GM18907 (cell line): Measurements from ENCODE around the gene SLC38A10.

ENCODE experiments used
- ATAC-seq: cut with Tn5 transposase; IDR thresholded peaks from one replicate; pipeline ENCODE4 v1.9.1; 2021; ENCODE audit warnings: mild to moderate bottlenecking, moderate library complexity; ENCODE audit not compliant: unreplicated experiment

SLC38A10 gene

DNA sequence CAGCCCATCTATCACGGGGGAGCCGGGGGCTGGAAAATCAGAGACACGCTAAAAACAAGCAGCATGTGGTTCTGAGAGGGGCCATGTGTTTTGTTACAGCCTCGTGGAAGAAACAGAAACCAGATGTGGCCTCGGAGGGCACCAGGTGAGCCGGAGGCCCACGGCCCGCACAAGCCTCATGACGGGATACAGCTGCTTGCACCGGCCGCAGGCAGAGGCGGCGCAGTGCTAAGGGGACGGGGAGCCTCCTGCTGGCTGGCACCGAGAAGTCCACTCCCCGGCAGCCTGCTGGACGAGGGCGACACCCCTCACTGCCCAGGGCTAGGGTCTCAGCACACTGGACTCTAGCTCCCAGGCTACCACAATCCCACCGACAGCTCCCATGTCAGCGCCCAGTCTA lies 36.8 kb downstream of the SLC38A10 start:
- no peak for ATAC-seq

DNA sequence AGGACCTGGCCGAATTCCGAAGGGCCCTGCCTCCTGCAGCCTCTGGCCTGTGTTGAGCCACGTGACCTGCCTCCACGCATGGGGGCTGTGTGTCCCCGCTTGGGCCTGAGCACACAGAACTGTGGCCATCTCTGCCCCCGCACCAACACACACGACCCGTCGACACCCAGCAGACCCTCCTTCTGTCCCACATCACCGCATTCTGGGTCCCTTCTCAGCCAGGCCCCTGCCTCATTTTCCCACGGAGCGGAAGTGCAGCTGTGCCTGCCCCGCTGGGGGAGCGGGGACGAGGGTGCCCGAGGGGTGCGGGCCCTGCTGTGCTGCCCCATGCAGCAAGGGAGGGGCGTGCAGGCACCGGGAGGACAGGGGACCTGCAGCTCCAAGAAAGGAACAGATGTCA lies 37.6 kb downstream of the SLC38A10 start:
- no peak for ATAC-seq

GRCh38 chr17:81256616-81257015 lies 38.5 kb downstream of the SLC38A10 start:
- ATAC-seq: no peak

- ATAC-seq: no peak
These were observed 40.0 kb downstream of the SLC38A10 start for GRCh38 chr17:81254955-81255717.

- no peak for ATAC-seq
These were observed 41.6 kb downstream of the SLC38A10 start for GRCh38 chr17:81253358-81254131.

- no peak for ATAC-seq
These were observed 42.1 kb downstream of the SLC38A10 start for GRCh38 chr17:81252987-81253329.

DNA sequence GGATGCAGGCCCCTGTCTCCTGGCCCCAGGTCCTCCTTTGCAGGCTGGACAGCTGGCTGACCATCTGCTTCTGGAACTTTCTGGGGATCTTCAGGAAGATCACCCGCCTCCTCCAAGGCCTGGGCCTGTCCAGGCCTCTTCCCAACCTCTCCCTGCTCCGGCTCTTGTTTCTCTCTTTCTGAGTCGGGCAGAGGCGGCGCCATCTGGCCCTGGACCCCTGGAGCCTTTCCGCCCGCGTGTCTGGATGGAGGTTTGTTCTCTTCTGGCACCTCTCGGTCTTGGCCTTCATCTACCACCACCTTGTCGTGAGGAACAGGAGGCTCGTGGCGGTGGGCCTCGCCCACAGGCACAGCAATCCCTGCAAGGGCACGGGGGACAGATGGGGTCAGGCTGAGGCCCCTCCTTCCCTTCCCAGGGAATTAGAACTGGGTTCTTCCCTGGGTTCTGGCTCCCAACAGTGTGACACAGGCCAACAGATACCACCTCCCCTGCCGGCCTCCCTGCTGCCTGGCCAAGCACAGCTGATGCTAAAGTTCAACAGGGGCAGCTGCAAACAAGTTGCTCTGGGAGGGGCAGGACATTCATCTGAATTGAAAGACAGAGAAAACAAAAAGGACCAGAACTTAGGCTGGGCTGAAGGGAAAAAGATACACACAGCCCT lies 42.7 kb downstream of the SLC38A10 start:
- ATAC-seq: no peak

- no peak for ATAC-seq
These were observed 43.3 kb downstream of the SLC38A10 start for GRCh38 chr17:81251709-81252301.

- ATAC-seq: no peak
These were observed 43.9 kb downstream of the SLC38A10 start for GRCh38 chr17:81251094-81251708.

DNA sequence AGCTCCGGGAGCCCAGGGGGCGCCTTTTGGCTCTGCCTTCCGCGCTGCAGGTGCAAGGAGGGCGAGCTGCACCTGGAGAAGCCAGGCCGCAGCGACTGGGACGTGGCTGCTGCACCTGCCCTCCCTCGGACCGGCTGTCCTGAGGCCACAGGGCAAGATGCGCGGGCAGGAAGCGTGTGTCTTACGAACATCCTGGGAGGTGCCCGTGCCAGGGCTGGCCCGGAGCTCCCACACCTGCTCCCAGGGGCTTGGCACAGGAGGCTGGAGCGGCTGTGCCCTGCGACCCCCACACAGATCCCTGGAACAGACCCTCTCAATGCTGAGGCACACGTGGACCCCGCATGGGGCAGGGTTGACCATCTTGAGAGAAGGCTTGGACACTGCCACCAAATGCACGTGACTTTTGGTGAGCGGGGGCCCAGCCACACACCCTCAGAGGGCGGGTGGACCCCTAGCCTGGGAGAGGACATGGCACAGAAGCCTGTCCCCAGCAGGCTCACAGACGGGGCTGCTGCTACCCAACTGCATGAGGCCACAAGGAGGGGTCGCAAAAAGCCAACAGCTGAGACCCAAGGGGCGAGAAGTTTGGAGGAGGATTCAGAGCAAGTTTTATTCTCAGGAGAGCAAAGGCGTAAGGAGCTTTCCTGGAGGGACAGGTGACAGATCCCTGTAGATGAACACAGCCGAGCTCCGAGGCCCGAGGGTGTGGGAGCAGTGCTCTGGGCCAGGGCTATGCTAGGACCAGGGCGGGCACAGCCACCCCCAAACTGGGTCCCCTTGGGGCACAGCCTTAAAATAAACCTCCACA lies 44.6 kb downstream of the SLC38A10 start:
- no peak for ATAC-seq

DNA sequence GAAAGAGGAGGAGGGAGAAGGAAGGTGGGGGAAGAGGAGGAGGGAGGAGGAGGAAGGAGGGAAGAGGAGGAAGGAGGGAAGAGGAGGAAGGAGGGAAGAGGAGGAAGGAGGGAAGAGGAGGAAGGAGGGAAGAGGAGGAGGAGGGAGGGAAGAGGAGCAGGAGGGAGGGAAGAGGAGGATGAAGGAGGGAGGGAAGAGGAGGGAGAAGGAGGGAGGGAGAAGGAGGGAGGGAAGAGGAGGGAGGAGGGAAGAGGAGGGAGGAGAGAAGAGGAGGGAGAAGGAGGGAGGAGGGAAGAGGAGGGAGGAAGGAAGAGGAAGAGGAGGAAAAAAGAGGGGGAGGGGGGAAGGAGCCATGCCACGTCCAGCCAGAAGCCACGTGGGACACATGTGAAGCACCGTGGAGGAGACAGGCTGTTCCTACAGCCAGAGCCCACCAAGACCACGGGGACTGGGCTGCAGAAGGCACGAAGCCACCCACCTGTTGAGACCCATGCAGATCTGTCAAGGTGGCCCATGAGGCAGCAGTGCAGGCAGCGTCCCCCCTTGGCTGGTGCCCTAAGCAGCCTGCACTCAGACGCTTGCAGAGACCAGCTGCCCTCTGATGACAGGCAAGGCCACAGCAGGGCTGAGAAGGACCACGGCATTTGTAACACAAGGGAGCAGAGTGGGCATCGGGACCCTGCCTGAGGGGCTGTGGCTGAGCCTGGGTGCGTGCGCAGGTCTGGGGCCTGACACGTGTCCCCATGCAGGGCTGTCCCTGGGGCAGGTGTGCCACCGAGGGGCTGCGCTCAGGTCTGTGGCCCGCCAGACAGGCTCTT lies 45.7 kb downstream of the SLC38A10 start:
- ATAC-seq: no peak

- ATAC-seq: no peak
These were observed 46.5 kb downstream of the SLC38A10 start for GRCh38 chr17:81248649-81249048.

GRCh38 chr17:81247339-81247990 lies 47.6 kb downstream of the SLC38A10 start:
- no peak for ATAC-seq

DNA sequence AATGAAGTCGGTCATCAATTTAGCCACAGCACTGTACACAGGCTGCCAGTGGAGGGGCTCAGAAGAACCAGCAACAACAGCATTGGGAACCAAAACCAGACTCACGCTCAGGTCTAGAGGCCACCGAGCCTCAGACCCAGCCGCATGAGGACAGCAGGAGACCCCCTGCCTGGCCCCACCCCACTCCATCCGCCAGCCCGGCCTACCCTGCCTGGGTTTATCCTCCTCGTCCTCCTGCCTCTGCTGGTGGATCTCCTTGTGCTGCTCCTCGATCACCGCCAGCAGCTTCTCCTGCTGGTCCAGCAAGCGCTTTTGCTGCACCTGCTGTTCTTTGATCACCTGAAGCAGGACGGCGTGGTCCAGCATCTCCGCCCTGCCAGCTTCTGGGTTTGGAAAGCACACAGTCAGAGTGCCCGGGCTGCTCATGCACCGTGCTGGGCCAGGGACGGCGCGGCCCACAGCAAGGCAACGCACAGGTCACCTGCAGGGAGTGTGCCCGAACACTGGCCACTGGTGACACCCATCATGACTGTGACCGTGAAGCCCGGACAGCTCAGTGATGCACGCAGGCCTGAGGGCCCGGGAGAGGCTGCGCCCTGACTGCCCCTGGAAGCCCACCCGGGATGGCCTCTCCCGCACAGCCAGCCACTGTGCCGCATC lies 48.3 kb downstream of the SLC38A10 start:
- ATAC-seq: no peak

GRCh38 chr17:81246343-81246670 lies 48.8 kb downstream of the SLC38A10 start:
- no peak for ATAC-seq

DNA sequence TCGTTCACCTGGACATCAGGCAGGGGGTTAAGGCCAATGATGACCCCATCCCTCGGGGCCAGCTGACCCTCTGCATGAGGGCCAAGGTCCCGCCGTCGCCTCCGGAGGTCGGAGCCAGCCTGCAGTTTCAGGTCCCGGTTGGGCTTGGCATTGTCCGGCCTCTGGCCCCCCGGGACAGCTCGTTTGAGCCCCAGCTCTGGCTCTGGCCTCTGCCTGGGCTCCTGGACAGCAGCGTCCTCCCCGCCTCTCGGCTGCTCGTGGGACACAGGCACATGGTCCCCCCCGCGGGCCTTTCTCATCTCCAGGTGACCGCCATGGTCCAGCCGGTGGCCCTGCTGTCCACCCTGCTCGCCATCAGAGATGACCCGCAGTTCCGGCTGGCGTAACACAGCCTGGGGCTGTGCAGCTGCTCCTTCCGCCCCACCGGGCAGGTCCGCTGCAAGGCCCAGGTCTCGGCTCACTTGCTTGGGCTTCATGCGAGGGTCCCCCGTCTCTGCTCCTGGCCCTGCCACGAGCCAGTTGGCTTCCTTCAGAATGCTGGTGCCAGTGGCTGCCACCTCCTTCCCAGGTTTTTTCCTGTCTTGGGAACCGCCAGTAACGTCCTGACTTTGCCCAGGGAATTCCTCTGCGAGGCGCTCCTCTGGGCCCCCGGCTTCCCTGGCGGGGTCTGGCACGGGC lies 49.3 kb downstream of the SLC38A10 start:
- no peak for ATAC-seq

GRCh38 chr17:81245024-81245664 lies 50.0 kb downstream of the SLC38A10 start:
- no peak for ATAC-seq
